Smooth muscle cell (in vitro differentiated cells): ENCODE results near the gene GANC. TPM values are rescaled to one million over a fixed set of nuclear protein-coding genes. Genes with fewer than 3 reads are reported as not detected.

Experiments used
- DNase-seq: peaks from one replicate; lab custom pipeline; 2025; ENCODE audit not compliant: unreplicated experiment; lab: John Stamatoyannopoulos, UW
- H2AFZ ChIP-seq: fragments of 200-600 bp; sonication (generic); 2 replicates; pipeline ENCODE4 v1.6.0; 2016; ENCODE audit warnings: antibody characterized with exemption, low read depth, mild to moderate bottlenecking
- H3F3A ChIP-seq: fragments of 200-600 bp; sonication (generic); 2 replicates; pipeline ENCODE4 v1.6.0; 2017; ENCODE audit warnings: antibody characterized with exemption, low read depth
- H3K27ac ChIP-seq: fragments of 200-600 bp; sonication (generic); 2 replicates; pipeline ENCODE4 v1.5.1; 2016; ENCODE audit warnings: low read depth, mild to moderate bottlenecking
- H3K27me3 ChIP-seq: fragments of 200-600 bp; sonication (generic); 2 replicates; pipeline ENCODE4 v1.6.1; 2016; ENCODE audit warnings: low read depth, mild to moderate bottlenecking
- H3K36me3 ChIP-seq: fragments of 200-600 bp; sonication (generic); 2 replicates; pipeline ENCODE4 v1.5.1; 2016; ENCODE audit warnings: low read depth
- H3K4me1 ChIP-seq: fragments of 200-600 bp; sonication (generic); 2 replicates; pipeline ENCODE4 v1.5.1; 2016; ENCODE audit warnings: low read depth
- H3K4me2 ChIP-seq: fragments of 200-600 bp; sonication (generic); 2 replicates; pipeline ENCODE4 v1.6.0; 2016; ENCODE audit warnings: mild to moderate bottlenecking
- H3K4me3 ChIP-seq: fragments of 200-600 bp; sonication (generic); 2 replicates; pipeline ENCODE4 v1.5.1; 2016; ENCODE audit warnings: mild to moderate bottlenecking
- H3K79me2 ChIP-seq: fragments of 200-600 bp; sonication (generic); 2 replicates; pipeline ENCODE4 v1.6.0; 2016; ENCODE audit warnings: low read depth, mild to moderate bottlenecking
- H3K9ac ChIP-seq: fragments of 200-600 bp; sonication (generic); 2 replicates; pipeline ENCODE4 v1.6.0; 2016; ENCODE audit warnings: low read depth
- H3K9me3 ChIP-seq: fragments of 200-600 bp; sonication (generic); replicated peaks from 2 replicates; pipeline ENCODE4 v1.5.1; 2016; ENCODE audit warnings: low read depth
- H4K20me1 ChIP-seq: fragments of 200-600 bp; sonication (generic); 2 replicates; pipeline ENCODE4 v1.6.0; 2016; ENCODE audit warnings: low read depth
- WGBS: methylation state at CpG from one replicate; pipeline ENCODE4 v1.1.7; 2016; ENCODE audit warnings: low lambda C conversion rate; 5-methylcytosine and 5-hydroxymethylcytosine counted together
- polyA plus RNA-seq: library from polyadenylated mRNA; unstranded; fragments of >200 nt; fragmentation: Nextera tagmentation; extraction: Ambion mirVana; gene quantifications from 2 replicates; pipeline ENCODE4 v1.2.1, GENCODE V29; 2016
- total RNA-seq: library from RNA; depleted of rRNA; stranded (reverse); fragments of >200 nt; gene quantifications from 2 replicates; pipeline ENCODE4 v1.2.3, GENCODE V29; 2014
- TF ChIP-seq, protein P1 (sequence below): fragments of 200-600 bp; sonication (generic); IDR thresholded peaks from 2 replicates; pipeline ENCODE4 v1.5.1; 2017; ENCODE audit warnings: borderline replicate concordance, mild to moderate bottlenecking, antibody characterized with exemption; ENCODE audit not compliant: insufficient read depth, poor library complexity, severe bottlenecking

GANC gene
- total and polyA plus RNA-seq, 2 experiments from 2014 or later = 12.6 to 13.1 TPM

DNA sequence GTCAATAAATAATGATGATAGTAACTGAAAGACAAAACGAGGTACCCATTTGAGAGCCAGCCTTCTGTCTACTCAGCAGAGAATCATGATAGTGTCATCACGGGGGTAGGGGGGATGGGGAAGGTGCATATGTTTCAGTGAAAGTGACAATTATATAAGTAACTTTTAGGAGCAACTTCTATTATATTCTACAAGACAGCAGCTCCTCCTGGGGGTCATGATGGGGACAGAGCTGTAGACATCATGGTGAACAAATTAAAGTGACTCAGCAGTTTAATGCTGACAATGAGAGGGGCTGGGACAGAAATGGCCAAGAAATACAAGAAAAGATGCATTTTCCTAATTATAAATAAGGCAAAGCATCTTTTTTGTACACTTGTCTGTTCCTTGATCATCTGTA is 98.1 kb downstream of the GANC start:
- Histone ChIP-seq H3K27me3 (no peaks in the 10 kb centered on the region), H3K27ac (no peak overlapping the region), H3K9ac (no peak overlapping the region), H2AFZ (no peak overlapping the region), H3K4me1 (no peaks in the 10 kb centered on the region), H4K20me1 (no peaks in the 10 kb centered on the region), H3F3A (no peaks in the 10 kb centered on the region), H3K79me2 (no peaks in the 10 kb centered on the region), H3K36me3 (no peaks in the 10 kb centered on the region), H3K9me3 (no peaks in the 10 kb centered on the region), H3K4me3 (no peak overlapping the region), H3K4me2 (no peak overlapping the region)
- WGBS = 87% methylated on average over 2 of the region's 2 CpGs
- DNase-seq = no peak
- TF ChIP-seq, protein P1, sequence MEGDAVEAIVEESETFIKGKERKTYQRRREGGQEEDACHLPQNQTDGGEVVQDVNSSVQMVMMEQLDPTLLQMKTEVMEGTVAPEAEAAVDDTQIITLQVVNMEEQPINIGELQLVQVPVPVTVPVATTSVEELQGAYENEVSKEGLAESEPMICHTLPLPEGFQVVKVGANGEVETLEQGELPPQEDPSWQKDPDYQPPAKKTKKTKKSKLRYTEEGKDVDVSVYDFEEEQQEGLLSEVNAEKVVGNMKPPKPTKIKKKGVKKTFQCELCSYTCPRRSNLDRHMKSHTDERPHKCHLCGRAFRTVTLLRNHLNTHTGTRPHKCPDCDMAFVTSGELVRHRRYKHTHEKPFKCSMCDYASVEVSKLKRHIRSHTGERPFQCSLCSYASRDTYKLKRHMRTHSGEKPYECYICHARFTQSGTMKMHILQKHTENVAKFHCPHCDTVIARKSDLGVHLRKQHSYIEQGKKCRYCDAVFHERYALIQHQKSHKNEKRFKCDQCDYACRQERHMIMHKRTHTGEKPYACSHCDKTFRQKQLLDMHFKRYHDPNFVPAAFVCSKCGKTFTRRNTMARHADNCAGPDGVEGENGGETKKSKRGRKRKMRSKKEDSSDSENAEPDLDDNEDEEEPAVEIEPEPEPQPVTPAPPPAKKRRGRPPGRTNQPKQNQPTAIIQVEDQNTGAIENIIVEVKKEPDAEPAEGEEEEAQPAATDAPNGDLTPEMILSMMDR = no peak

DNA sequence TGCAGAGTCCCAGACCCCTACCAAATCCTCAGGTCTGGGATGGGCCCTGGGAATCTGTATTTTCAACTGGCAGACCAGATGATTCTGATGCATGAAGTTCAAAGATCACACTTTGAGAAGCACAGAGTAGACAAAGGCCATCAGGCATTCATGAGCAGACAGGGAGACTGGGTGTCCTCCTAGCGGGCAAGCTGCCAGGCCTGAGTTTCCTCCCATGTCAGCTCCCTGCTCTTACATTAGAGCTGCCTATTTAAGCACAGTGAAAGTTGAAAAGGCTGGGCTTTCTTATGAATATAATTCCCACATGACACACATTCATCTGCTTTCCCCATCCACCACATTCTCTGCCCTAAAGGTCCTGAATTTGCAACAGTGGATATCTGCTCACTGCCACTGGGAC is 100.3 kb downstream of the GANC start:
- no peak overlapping the region for H3K27ac ChIP-seq
- no peak overlapping the region for H2AFZ ChIP-seq
- H3K27me3 ChIP-seq = no peaks in the 10 kb centered on the region
- no peaks in the 10 kb centered on the region for H3F3A ChIP-seq
- 95% methylated on average over 1 of the region's 1 CpG for WGBS
- H3K4me1 ChIP-seq = no peaks in the 10 kb centered on the region
- no peak for DNase-seq
- no peaks in the 10 kb centered on the region for H3K36me3 ChIP-seq
- H3K9me3 ChIP-seq = no peaks in the 10 kb centered on the region
- H3K4me2 ChIP-seq = no peak overlapping the region
- H3K9ac ChIP-seq = no peak overlapping the region
- H3K79me2 ChIP-seq = no peaks in the 10 kb centered on the region
- TF ChIP-seq, protein P1 = no peak
- no peaks in the 10 kb centered on the region for H4K20me1 ChIP-seq
- no peak overlapping the region for H3K4me3 ChIP-seq

DNA sequence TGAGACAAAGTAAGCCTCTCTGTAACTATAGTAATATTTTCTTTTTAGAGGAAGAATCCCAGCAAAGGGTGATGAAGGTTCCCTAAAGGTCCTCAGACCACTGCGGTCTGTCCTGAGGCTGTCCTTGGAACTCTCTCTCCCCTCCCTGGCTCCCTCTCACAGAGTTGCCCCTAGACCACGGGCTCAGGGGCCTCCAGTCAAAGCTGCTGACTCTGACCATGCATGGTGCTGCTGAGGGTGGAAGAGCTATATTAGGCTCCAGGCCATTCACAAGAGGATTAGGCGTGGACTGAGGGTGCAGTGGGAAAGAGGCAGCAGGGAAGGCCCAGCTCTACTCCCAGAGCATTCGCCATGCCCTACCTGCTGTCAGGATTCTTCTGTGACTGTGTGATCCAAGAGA is 100.9 kb downstream of the GANC start:
- TF ChIP-seq, protein P1 = no peak
- 92% methylated on average over 4 of the region's 4 CpGs for WGBS

DNA sequence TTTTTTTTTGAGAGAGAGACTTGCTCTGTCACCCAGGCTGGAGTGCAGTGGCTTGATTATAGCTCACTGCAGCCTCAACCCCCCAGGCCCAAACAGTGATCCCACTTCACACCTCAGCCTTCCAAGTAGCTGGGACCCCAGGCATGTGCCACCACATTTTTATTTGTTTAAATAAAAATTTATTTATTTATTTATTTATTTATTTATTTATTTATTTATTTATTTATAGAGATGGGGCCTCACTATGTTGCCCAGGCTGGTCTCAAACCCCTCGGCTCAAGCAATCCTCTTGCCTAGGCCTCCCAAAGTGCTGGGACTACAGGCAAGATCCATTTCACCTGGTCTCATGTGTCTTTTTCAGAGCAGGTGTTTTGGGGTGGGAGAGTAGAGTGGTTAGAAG is 101.8 kb downstream of the GANC start:
- Histone ChIP-seq H3K36me3 (no peaks in the 10 kb centered on the region), H2AFZ (no peak overlapping the region), H3K4me3 (no peak overlapping the region), H3K79me2 (no peaks in the 10 kb centered on the region), H3K9me3 (no peaks in the 10 kb centered on the region), H3K27me3 (no peaks in the 10 kb centered on the region), H3K9ac (no peak overlapping the region), H3K4me2 (no peak overlapping the region), H3F3A (no peaks in the 10 kb centered on the region), H4K20me1 (no peaks in the 10 kb centered on the region), H3K4me1 (no peaks in the 10 kb centered on the region), H3K27ac (no peak overlapping the region)
- WGBS = 100% methylated on average over 1 of the region's 1 CpG
- TF ChIP-seq, protein P1 = no peak
- DNase-seq = no peak

More for the DNA sequence above, 100.9 kb downstream of the GANC start:
- Histone ChIP-seq H4K20me1 (no peaks in the 10 kb centered on the region), H3K9ac (no peak overlapping the region), H3K27me3 (no peaks in the 10 kb centered on the region), H3K4me1 (no peaks in the 10 kb centered on the region), H3F3A (no peaks in the 10 kb centered on the region), H3K79me2 (no peaks in the 10 kb centered on the region), H3K4me2 (no peak overlapping the region), H3K36me3 (no peaks in the 10 kb centered on the region), H3K4me3 (no peak overlapping the region), H3K9me3 (no peaks in the 10 kb centered on the region), H2AFZ (no peak overlapping the region), H3K27ac (no peak overlapping the region)
- DNase-seq = no peak
